NCI-H460 (cell line): ENCODE measurements around the gene FEZF2. TPM values are rescaled to one million over a fixed set of nuclear protein-coding genes. Genes with fewer than 3 reads are reported as not detected.

Source experiments
- DNase-seq: peaks from one replicate; pipeline ENCODE4 v3.0.0-alpha.2; 2016; ENCODE audit warnings: low read depth; ENCODE audit errors: extremely low read depth
- total RNA-seq: library from RNA; depleted of rRNA; stranded (reverse); fragments of >200 nt; shearing (Covaris generic); gene quantifications from 2 replicates; pipeline ENCODE4 v1.2.3, GENCODE V29; 2014

The FEZF2 gene
- total RNA-seq, 1 experiment from 2014 or later = not detected

DNA sequence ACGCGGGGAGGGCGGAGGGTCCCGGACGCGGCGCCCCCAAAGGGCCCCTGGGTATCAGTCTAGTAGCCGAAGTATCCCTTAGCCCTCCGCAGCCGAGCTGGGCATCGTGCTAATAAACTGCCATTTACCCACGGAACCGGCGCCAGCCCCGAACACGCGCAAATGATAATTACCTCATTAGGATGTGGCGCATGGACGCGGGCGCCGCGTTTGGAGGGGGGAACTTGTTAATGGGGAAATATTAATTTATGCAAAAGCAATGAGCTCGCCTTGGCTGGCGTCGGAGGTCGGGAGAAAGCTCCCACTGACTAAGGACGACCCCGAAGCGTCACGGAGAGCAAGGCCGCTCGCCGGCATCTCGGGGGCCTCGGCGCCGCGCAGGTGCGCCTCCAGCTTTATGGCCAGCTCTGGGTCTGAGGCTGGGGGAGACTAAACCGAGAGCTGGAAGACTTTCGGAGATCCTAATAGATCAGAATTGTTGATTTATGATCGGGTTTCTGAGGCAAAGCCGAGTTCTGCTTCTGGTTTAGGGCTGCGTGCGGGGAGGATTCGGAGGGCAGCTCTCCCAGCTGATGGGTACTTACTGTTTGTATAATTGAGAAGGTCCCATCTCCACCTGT, 474 bp upstream of the FEZF2 start:
- DNase-seq = no peak

DNA sequence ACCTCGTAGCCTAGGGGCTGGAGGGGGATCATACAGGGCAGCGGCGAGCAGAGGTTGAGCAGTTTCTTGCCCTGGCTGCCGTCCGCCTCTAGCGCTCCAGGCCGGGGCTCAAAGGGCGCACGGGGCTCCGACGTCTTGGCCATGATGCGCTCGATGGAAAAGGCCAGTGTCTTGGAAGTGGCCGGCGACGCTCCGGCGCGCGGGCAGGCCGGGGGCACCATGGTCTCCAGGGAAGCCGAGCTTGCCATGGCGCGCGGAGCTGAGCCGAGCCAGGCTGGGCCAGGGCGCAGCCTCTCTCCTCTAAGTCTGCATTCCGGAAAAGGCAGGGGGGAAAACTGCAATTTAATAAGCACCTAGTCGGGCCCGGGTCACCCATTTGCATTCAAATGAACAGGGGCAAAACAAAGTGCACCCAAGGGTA, 719 bp downstream of the FEZF2 start:
- no peak for DNase-seq

DNA sequence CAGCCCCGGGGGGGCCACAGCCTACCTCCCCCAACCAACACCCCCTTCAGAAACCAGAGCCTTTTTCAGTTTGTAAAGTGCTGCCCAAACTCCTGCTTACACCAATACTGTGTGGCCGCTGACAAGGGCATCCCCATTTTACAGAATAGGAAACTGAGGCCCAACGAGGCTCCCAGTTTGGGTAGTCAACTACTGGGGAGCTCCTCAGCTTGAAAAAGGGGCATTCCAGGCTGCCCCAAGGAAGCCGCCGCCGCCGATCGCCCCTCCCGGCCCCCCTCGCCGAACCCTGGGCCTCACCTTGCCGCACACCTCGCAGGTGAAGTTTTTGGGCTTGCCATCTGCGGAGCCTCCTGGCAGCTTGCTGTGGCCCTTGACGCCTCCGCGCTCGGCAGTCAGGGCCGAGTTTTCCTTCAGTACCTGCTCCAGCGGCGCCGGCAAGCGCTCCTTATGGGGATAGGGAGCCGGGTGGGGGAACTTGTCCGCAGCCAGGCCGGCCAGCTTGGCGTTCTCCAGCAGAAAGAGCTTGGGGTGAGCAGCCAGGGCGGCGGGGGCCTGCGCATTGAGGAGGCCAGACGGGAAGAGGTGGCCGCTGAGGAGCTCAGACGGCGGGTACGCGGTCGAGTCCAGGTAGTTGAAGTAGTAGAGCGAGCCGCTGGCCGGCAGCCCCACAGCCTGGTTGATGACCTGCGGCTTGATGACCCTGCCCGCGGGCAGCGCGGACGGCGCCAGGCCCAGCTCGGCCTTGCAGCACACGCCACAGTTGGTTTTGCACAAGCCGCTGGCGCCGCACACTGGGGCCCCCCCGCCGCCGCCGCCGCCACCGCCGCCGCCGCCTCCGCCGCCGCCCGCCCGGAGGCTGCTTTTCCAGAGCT, 1.4 kb downstream of the FEZF2 start:
- no peak for DNase-seq

DNA sequence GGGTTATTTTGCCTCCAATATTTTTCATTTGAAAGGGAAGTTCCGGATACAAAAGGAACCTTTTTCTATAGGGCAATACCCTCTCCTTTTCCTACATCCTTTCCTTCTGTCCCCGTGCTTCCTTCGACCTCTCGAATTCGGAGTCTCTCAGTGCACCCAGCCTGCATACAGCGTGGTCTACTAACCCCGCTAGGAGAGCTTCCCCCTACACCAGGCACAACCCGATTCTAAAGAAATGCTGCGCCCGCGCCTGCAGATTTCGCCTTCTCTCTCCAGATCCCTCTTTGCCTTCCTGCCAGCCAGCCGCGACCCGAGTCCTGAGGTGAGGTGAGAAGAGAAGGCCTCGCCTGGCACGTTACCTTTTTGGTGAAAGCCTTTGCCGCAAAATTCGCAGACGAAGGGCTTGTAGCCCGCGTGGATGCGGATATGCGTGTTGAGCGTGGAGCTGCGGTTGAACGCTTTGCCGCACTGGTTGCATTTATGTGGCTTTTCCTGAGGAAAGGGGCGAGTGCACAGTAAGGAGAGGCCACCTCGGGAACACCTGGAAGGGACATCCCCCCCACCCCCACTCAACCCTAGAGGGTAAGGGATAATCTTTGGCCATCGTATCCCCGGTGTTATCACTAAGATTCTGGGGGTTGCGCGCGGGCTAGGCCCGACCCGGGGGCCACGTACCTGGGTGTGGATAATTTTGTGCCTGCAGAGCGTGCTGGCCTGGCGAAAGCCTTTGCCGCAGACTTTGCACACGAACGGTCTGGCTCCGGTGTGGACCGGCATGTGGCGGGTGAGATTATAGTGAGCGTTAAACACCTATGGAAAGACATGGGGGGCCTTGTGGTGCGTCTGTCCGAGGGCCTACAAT, 2.3 kb downstream of the FEZF2 start:
- DNase-seq = no peak

DNA sequence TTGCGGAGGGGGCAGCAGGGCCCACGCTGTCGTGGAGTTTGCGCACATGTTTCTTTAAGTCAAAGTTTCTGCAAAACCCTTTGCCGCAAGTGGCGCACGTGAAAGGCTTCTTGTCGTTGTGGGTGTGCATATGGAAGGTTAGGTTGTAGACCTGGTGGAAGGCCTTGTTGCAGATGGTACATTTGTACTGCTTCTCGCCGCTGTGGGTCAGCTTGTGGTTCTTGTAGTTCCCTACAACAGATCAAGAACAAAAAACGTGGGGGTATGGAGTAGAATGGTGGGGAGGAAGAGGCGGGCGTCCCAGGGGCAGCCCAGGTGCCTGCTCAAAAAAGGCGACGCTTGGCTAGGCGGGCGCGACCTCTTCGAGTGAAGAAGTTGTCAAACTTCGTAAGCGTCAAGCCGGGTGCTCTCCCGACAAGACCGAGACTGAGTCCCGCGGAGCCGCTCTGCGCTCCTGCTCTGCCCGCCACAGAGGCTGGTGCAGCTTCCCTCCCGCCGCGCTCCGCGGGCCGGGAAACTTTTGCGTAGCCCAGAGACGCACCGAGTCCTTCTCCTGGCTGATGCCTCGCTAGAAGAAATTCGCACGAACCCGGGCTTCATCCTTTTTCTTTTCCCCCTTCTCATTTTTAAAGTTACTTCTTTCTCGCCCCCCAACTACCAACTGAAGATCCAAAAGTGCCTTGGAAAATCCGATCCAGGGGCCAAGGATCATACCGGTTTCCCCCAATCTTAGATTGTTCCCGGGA, 3.1 kb downstream of the FEZF2 start:
- no peak for DNase-seq

DNA sequence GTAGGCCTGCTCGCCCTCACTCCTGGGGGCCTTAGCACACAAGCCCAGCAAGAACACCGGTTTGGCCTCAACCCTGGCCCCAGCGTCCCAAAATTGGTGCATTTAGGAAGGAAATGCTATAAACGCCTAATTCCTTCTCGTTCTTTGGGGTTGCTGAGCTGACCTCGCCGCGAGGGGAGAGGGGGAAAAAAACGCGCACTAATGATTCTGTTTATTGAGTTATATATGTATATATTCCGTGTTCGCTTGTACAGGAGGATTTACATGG, 3.9 kb downstream of the FEZF2 start:
- DNase-seq = no peak

DNA sequence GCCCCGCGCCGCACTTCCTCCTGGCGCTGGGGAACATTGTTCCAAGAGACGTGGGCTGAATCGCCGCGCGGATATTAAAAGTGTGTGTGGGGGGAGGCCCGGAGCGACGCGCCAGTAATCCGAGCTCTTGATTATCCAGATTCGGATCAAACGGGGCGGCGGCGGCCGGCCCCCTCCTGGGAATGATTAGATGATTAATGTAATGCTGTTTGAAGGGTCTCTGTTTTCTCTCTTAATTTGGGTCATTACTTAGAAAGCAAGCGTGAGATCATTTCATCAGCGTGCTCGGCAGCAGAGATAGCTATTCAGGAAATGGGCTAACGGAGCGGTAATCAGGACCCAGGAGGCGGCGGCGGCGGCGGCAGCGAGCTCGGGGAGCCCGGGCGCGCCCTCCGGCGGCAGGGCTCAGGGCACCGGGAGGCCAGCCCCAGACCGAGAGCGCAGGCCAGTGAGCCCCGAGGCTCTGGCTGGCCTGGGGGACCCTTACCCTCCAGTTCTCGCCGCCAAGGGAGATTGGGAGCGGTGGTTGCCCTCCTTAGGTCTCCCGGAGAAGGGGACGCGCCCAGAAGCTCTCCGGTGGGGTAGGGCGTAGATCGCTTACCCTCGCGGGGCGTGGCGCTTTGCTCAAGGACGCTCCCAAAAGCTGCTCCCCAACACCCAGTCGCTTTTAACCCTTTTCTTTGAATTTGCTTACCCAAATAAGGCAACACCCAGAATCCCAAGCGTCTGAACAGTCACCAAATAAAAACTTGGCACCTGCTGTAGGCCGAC, 4.5 kb downstream of the FEZF2 start:
- no peak for DNase-seq

DNA sequence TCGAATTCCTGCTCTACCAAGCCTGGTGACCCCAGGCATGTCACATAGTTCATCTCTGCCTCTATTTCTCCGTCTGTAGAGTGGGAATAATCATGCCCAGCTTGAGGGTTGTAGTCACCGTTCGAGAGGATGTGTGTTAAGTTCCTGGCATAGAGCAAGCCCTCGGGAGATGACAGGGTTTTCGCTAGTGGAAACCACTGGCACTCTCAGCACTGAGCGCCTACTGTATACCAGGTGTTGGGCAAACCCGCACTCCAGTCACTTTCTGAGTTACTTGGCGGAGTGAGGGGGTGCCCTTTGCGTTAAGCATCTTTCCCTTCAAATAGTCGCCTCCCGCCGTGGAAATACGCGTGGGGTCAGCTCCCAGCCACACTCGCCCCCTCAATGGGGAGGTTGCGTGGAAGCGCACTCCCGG, 5.1 kb downstream of the FEZF2 start:
- no peak for DNase-seq

DNA sequence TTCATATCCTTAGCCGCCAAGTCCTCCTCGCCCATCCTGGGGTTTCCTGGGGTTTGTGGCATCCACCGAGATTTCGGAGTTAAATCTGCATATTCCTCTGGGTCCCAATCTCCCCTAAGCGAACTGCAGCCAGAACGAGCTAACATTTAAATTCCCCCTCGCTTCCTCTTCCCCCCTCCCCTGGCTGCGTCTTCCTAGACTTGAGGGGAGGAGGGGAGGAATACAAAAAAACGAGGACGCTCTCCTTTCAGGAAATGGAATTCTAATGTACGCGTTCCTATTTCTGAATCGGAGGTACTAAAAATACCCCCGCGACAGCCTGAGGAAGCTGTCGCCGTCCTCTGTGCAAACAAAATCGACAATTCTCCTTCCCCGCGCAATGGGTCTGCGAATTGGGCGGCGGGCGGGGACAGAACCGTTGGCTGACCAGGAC, 5.6 kb downstream of the FEZF2 start:
- no peak for DNase-seq

DNA sequence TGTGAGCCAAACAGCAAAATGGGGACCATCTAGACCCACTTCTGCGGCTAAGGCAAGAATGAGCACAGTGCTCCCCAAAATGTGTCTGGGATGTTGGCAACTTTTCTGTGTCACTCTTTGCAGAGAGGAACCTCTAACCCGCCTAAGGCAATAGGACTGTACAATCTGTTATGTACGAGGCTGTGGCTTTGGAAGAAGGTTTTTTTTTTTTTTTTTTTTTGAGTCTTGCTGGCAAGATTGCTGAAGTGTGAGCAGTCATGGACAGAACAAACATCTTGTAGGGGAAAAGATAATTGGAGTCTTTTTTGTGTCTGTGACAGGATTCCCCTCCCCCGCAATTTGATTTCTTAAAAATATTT, 7.2 kb downstream of the FEZF2 start:
- DNase-seq = no peak

DNA sequence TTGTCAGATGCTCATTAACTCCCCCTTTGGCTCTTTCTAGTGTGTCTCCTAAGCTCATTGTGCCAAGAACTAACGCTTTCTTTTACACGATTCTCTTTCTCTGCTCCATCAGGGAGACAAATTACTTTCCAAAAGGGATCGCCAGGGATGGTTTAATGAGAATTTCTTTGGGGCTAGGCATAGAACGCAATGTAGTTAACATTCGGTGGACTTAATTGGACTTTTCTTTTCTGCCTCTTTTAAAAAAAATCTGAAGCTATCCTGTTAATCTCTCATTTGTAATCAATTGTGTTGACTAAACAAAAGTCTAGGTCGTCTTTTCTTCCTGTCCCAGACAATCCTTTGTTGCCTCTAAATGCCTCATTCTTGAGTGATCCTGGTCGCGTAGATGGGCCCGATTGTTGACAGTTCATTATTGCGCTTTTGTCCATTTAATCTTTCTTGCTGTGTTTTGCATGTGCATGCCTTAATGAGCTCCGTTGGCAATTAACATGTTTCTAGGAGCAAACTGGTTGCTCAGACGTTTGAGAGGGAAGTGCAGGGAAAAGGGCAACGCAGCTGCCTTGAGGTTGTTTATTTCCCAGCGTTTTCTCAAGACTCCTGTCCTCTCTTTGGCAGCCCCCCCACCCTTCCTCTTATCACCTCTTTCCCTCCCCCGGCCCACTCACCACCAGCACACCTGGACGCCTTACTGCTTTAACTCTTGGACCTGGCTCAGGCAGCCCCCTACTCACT, 7.8 kb downstream of the FEZF2 start:
- DNase-seq = no peak

DNA sequence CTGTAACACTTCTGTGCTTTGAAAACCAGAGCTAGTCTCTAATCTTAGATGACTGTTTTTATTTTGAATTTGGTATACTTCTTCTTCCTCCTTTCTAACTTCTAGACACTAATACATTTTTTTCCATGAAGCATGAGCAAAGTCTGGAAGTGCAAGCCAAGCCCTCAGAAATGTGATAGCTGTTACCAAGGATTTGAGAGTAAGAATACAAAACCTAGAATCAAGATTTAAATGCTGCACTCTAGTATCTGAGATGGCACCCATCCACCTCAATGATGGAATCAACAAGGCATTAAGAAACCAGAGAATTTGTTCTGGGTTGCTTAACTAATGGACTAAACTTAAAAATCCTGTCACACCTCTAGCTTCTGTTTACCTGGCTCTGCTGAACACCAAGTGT, 9.2 kb downstream of the FEZF2 start:
- no peak for DNase-seq

DNA sequence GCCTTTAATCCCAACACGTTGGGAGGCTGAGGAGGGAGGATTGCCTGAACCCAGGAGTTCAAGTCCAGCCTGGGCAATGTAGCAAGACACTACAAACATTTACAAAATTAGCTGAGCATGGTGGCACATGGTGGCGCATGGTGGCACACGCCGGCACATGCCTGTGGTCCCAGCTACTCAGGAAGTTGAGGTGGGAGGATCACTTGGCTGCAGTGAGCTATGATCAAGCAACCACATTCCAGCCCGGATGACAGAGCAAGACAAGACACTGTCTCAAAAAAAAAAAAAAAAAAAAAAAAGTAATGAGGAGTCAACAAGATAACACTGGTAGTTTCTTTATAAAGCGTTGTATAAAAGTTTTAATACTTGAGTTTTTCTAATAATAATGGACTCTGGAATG, 10.1 kb downstream of the FEZF2 start:
- DNase-seq = no peak

DNA sequence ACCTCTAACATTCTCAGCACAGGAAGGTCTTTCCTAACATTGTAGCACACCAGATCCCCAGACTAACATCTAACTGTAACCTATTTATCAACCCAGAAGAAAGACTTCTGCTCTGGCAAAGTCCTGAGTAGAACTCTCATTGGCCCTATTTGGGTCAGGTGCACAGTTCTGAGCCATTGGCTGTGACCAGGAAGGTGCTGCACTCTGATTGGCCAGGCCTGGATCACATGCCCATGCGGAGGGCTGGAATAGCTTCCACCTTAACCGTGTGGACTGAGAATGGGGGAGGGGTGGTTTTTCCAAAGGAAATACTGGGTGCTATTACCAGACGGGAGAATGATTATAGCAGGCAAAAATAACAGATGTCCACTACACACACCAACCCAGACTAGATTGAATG, 11.5 kb downstream of the FEZF2 start:
- no peak for DNase-seq

DNA sequence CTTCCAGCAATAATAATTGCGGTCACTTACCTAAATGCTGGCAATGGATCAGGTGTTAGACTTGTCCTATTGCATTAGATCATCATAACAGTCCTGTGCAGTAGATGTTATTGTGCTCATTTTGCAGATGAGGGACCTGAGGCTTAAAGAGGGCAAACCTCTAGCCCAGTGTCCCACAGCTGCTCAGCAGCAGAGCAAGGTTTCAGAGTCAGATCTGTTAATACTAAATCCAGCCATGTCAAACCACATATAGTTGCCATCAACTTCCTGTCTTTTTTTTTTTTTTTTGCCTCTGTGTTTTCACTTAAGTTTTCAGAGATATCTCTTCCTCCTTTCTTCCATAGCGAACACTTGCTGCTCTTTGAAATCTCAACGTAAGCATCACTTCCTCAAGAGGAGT, 12.1 kb downstream of the FEZF2 start:
- DNase-seq = no peak

DNA sequence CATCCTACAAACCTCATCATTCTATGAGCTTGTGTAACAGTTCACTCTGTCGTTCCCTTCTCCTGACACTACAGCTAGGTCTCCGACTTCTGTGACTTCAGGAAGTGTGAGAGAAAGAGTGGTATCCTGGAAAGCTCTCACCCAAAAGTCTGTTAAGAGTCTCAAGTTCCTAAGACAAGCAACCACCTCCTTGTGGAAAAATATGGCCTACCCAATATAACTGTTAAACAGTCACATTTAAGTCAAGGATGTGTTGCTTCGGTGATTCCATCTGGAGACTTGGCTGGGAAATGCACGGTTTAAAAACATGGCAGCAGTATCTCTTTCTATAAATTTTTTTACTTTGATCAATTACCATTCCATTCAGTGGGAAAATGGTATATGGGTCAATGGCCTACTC, 13.8 kb downstream of the FEZF2 start:
- no peak for DNase-seq

DNA sequence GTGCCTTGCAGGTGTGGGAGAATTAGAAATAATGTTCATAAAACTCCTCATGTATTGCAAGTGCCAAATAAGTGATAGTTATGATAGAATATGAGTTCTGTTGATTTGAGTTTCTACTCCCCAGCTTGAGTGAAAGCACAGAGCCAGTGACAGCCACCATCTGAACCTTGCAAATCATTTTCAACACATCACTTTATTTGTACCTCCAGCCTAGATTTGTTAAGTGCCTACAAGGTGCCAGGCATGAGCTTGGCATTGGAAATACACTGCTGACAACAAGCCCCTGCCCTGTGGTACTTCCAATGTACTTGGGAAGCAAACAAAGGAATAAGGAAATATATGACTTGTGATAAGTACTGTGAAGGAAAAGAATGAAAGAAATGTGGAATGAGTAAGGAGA, 17.0 kb downstream of the FEZF2 start:
- no peak for DNase-seq

DNA sequence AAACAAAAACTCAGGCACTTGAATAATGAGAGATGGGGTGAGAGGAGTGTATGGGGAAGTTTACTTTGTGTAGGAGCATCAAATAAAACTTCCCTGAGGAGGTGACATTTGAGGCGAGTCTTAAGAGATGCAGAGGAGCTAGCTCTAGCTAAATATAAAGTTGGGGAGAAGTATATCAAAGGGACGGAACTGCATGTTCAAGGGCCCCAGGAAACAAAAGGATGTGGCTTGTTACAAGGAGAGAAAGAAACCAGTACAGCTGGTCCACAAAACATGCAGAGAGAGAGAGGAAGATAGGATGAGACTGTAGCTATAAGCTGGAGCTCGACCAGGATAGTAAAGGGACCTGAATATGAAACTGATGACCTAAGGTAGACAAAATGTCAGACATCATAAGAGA, 17.6 kb downstream of the FEZF2 start:
- no peak for DNase-seq

DNA sequence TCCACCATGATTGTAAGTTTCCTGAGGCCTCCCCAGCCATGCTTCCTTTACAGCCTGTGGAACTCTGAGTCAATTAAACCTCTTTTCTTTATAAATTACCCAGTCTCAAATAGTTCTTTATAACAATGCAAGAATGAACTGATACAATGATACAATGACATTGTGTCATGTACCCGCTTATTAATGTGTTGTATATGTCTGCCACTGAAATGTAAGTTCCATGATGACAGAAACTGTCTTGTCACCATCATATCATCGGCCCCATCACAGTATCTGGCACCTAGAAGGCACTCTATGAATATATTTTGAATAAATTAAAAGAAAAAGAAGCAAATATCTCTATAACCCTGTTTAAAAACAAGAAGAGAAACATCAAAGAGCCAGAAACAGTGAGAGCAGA, 29.6 kb downstream of the FEZF2 start:
- DNase-seq = no peak

DNA sequence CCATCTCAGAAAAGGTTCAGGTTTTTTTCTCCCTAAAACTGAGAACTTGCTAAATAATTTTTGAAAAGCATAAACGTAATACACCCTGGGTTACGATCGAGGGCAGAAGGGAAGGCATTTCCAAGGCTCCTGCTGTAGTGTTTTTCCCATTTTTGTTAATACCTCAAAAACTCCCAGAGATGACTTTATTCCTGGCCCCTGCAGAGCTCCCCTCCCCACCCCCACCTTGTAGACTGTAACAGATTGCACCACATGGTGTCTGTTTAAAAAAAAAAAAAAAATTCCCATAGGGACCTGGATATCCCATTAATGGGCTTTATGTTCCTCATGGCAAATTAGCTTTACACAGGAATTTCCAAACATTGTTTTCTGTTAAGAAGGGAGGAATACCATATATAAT, 38.2 kb downstream of the FEZF2 start:
- DNase-seq = no peak
